ENCODE measurements around the gene TAT.
"Not testable (repeated sequence)": the region's sequence is repeated elsewhere in the genome, so short reads cannot be mapped to it uniquely, and the experiment has no call there.

- TF ChIP-seq CTCF (conservative IDR thresholded peaks at IDR 0.05); ZFX (IDR thresholded peaks at IDR 0.05): not testable (repeated sequence)
Observed at GRCh38 chr16:71598426-71598825, 21.5 kb upstream of the TAT start.

All from C4-2B (cell line).